RKO (cell line): ENCODE results near the gene NABP2.

Experiments used
- DNase-seq: peaks from one replicate; pipeline ENCODE4 v3.0.0-alpha.2; 2016; ENCODE audit warnings: low spot score

NABP2 gene

GRCh38 chr12:56213878-56214277 is 10.3 kb upstream of the NABP2 start:
- no peak for DNase-seq

- no peak for DNase-seq
Measured at GRCh38 chr12:56216461-56216860, 7.7 kb upstream of the NABP2 start.

GRCh38 chr12:56219840-56220239 is 4.3 kb upstream of the NABP2 start:
- DNase-seq: no peak

GRCh38 chr12:56220611-56221231 is 3.4 kb upstream of the NABP2 start:
- peak; percentile 46 for DNase-seq

- DNase-seq: peak; percentile 58
Measured at GRCh38 chr12:56221232-56221756, 2.8 kb upstream of the NABP2 start.

GRCh38 chr12:56221757-56222530 is 2.2 kb upstream of the NABP2 start, which contains the start of gene RNF41:
TSS of gene RNF41 (minus strand) at chr12:56221922. CDS start at chr12:56214047, 7,875 bp downstream.
- DNase-seq: peak; percentile 97

GRCh38 chr12:56222531-56222895 is 1.6 kb upstream of the NABP2 start:
- DNase-seq: no peak

- no peak for DNase-seq
Measured at GRCh38 chr12:56223571-56224101, 506 bp upstream of the NABP2 start.

- no peak for DNase-seq
Measured at GRCh38 chr12:56224954-56225353, 812 bp downstream of the NABP2 start.

- DNase-seq: no peak
Measured at GRCh38 chr12:56229082-56229481, 4.9 kb downstream of the NABP2 start.

- no peak for DNase-seq
Measured at GRCh38 chr12:56229916-56230431, 5.8 kb downstream of the NABP2 start, which contains the start of gene SLC39A5. TSS of gene SLC39A5 (plus strand) at chr12:56230051. CDS start at chr12:56231275, 1,224 bp downstream.

- no peak for DNase-seq
Measured at GRCh38 chr12:56230432-56231183, 6.5 kb downstream of the NABP2 start.

GRCh38 chr12:56231184-56231582 is 7.0 kb downstream of the NABP2 start:
- DNase-seq: no peak

- no peak for DNase-seq
Measured at GRCh38 chr12:56234746-56235436, 10.7 kb downstream of the NABP2 start.

GRCh38 chr12:56236091-56236490 is 11.9 kb downstream of the NABP2 start:
- DNase-seq: no peak

GRCh38 chr12:56236985-56237384 is 12.8 kb downstream of the NABP2 start:
- DNase-seq: no peak

GRCh38 chr12:56237552-56237951 is 13.4 kb downstream of the NABP2 start:
- no peak for DNase-seq

- DNase-seq: no peak
Measured at GRCh38 chr12:56241424-56242303, 17.5 kb downstream of the NABP2 start.

GRCh38 chr12:56242986-56243385 is 18.8 kb downstream of the NABP2 start:
- no peak for DNase-seq

GRCh38 chr12:56243731-56244181 is 19.6 kb downstream of the NABP2 start:
- no peak for DNase-seq
